HepG2 (cell line): ENCODE results near the gene TUBA4B. TPM values are rescaled to one million over a fixed set of nuclear protein-coding genes. Genes with fewer than 3 reads are reported as not detected.

Experiments
- AHDC1 ChIP-seq: sonication (generic); formaldehyde crosslinking; IDR thresholded peaks from 2 replicates; pipeline ENCODE4 v1.5.1; 2020; ENCODE audit warnings: mild to moderate bottlenecking, missing genetic modification reagents, borderline replicate concordance
- GLMP ChIP-seq: sonication (generic); formaldehyde crosslinking; IDR thresholded peaks from 2 replicates; pipeline ENCODE4 v1.9.0; 2021; ENCODE audit warnings: missing genetic modification reagents, mild to moderate bottlenecking, borderline replicate concordance
- ZNF512B ChIP-seq: sonication (generic); formaldehyde crosslinking; IDR thresholded peaks from 2 replicates; pipeline ENCODE4 v1.5.1; 2020; ENCODE audit warnings: missing genetic modification reagents, mild to moderate bottlenecking, borderline replicate concordance
- ZNF562 ChIP-seq: sonication (generic); formaldehyde crosslinking; IDR thresholded peaks from 2 replicates; pipeline ENCODE4 v1.8.0; 2022; ENCODE audit warnings: missing genetic modification reagents, borderline replicate concordance
- ZNF609 ChIP-seq: sonication (generic); formaldehyde crosslinking; IDR thresholded peaks from 2 replicates; pipeline ENCODE4 v1.4.0; 2020; ENCODE audit warnings: mild to moderate bottlenecking, missing genetic modification reagents, borderline replicate concordance
- ZNF674 ChIP-seq: sonication (generic); formaldehyde crosslinking; IDR thresholded peaks from 2 replicates; pipeline ENCODE4 v1.5.0; 2020; ENCODE audit warnings: low read depth, mild to moderate bottlenecking, missing genetic modification reagents
- polyA plus RNA-seq, 8 experiments: library from polyadenylated mRNA; depleted of rRNA in 3 of 8; stranded (reverse) in 7 of 8; unstranded in 1 of 8; fragments of >200 nt; fragmentation: Illumina TruSeq in 4 of 8; extraction: Trizol in 4 of 8; gene quantifications; 2 replicates each; pipeline versions ENCODE4 v1.2.1 to v1.2.3, GENCODE V29; 2011 to 2016; ENCODE audit warnings: low read depth in 4 of 8, missing spikeins in 1 of 8, mixed read lengths in 1 of 8; ENCODE audit not compliant: insufficient read depth in 1 of 8
- total RNA-seq, 5 experiments: library from RNA; depleted of rRNA; stranded (reverse); fragments of >200 nt; fragmentation: Illumina TruSeq; extraction: Trizol; gene quantifications; 2 replicates each; pipeline ENCODE4 v1.2.3, GENCODE V29; 2016; ENCODE audit warnings: low read depth in 1 of 5
- TF ChIP-seq, protein P1 (sequence below): sonication (generic); formaldehyde crosslinking; IDR thresholded peaks from 2 replicates; pipeline ENCODE4 v1.5.1; 2020; ENCODE audit warnings: mild to moderate bottlenecking, missing genetic modification reagents, moderate library complexity

The TUBA4B gene
- total and polyA plus RNA-seq, 2 of the 13 experiments (the other 11 are each of a cell fraction or from before 2014, with no cell fraction given) = 0.18 to 0.22 TPM

DNA sequence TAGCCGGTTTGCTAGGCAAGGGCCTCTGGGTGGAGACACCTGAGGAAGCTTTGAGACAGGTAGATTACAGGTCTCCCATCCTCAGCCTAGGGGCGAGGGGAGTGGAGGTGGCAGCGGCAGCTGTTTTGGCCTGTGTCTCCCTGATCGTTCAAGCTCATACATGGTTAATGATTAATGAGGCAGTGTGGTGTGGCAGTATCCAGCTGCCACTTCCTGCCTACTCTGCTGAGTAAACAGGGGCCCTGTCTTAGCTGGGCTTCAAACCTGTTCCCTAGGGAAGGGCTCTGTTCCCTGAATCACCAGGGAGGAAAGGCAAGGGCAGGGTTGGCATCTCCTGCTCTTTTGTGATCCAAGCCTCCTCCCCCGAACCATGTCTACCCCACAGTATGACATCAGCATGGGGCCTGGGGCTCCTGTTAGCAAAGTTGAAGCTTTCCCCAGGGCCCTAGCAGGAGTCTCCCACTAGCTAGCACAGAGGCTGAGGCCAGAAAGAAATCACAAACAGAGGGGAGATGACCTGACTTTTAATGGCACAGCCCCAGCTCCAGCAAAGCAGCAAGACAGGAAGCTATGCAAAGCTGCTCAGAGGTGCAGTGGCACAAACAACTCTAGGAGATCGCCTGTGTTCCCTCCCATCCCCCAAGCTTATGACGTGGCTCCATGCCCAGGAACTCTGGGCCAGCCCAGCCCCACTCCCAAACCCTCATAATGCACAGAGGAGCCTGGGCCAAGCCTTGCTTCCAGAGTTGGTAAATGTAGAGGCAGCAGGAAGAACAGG, 3.7 kb upstream of the TUBA4B start (continued):
- TF ChIP-seq GLMP (CRISPR knock-in tag) = no peak
- TF ChIP-seq AHDC1 (CRISPR knock-in tag) = peak; percentile 59; the same call in 1 of the 2 replicates
- no peak; the same call in 1 of the 2 replicates for TF ChIP-seq ZNF512B (CRISPR knock-in tag)
- TF ChIP-seq ZNF562 (CRISPR knock-in tag) = no peak
- TF ChIP-seq ZNF609 (CRISPR knock-in tag) = peak; percentile 75
- TF ChIP-seq, protein P1, sequence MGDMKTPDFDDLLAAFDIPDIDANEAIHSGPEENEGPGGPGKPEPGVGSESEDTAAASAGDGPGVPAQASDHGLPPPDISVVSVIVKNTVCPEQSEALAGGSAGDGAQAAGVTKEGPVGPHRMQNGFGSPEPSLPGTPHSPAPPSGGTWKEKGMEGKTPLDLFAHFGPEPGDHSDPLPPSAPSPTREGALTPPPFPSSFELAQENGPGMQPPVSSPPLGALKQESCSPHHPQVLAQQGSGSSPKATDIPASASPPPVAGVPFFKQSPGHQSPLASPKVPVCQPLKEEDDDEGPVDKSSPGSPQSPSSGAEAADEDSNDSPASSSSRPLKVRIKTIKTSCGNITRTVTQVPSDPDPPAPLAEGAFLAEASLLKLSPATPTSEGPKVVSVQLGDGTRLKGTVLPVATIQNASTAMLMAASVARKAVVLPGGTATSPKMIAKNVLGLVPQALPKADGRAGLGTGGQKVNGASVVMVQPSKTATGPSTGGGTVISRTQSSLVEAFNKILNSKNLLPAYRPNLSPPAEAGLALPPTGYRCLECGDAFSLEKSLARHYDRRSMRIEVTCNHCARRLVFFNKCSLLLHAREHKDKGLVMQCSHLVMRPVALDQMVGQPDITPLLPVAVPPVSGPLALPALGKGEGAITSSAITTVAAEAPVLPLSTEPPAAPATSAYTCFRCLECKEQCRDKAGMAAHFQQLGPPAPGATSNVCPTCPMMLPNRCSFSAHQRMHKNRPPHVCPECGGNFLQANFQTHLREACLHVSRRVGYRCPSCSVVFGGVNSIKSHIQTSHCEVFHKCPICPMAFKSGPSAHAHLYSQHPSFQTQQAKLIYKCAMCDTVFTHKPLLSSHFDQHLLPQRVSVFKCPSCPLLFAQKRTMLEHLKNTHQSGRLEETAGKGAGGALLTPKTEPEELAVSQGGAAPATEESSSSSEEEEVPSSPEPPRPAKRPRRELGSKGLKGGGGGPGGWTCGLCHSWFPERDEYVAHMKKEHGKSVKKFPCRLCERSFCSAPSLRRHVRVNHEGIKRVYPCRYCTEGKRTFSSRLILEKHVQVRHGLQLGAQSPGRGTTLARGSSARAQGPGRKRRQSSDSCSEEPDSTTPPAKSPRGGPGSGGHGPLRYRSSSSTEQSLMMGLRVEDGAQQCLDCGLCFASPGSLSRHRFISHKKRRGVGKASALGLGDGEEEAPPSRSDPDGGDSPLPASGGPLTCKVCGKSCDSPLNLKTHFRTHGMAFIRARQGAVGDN (CRISPR knock-in tag) = peak; percentile 83
- TF ChIP-seq ZNF674 = no peak
